OCI-LY1 (cell line): ENCODE data around the gene MYOM1.
"Not testable (repeated sequence)": the region's sequence is repeated elsewhere in the genome, so short reads cannot be mapped to it uniquely, and the experiment has no call there.

Experiments used
- H2AFZ ChIP-seq: fragments of 200-600 bp; sonication (generic), shearing (Covaris generic); 2 replicates; pipeline ENCODE4 v1.6.0; 2014; ENCODE audit warnings: antibody characterized with exemption, mild to moderate bottlenecking, low read length
- H3F3A ChIP-seq: fragments of 200-600 bp; sonication (generic), shearing (Covaris generic); 2 replicates; pipeline ENCODE4 v1.6.0; 2014; ENCODE audit warnings: mild to moderate bottlenecking, antibody characterized with exemption, low read length, moderate library complexity; ENCODE audit not compliant: insufficient read depth
- H3K27ac ChIP-seq: fragments of 200-600 bp; sonication (generic); 2 replicates; pipeline ENCODE4 v1.5.1; 2014; ENCODE audit warnings: low read length, mixed run types, mild to moderate bottlenecking, low read depth; ENCODE audit not compliant: poor library complexity, severe bottlenecking
- H3K27me3 ChIP-seq: fragments of 200-600 bp; sonication (generic); 2 replicates; pipeline ENCODE4 v1.6.0; 2014; ENCODE audit warnings: antibody characterized with exemption, mild to moderate bottlenecking, low read length, moderate library complexity; ENCODE audit not compliant: insufficient read depth
- H3K36me3 ChIP-seq: fragments of 200-600 bp; sonication (generic); 2 replicates; pipeline ENCODE4 v1.6.1; 2014; ENCODE audit warnings: mild to moderate bottlenecking, antibody characterized with exemption, low read length, moderate library complexity, mixed read lengths; ENCODE audit not compliant: insufficient read depth
- H3K4me1 ChIP-seq: fragments of 200-600 bp; sonication (generic); 2 replicates; pipeline ENCODE4 v1.5.1; 2014; ENCODE audit warnings: mild to moderate bottlenecking, low read length, moderate library complexity; ENCODE audit not compliant: insufficient read depth, severe bottlenecking
- H3K4me2 ChIP-seq: fragments of 200-600 bp; sonication (generic), shearing (Covaris generic); 2 replicates; pipeline ENCODE4 v1.6.1; 2014; ENCODE audit warnings: low read length
- H3K4me3 ChIP-seq: fragments of 200-600 bp; sonication (generic); 2 replicates; pipeline ENCODE4 v1.5.1; 2014; ENCODE audit warnings: low read length, low read depth, mild to moderate bottlenecking, mixed read lengths; ENCODE audit not compliant: poor library complexity, severe bottlenecking
- H3K79me2 ChIP-seq: fragments of 200-600 bp; shearing (Covaris generic); 2 replicates; pipeline ENCODE4 v1.6.1; 2016; ENCODE audit warnings: mixed run types, low read length, mixed read lengths; ENCODE audit not compliant: insufficient read depth
- H3K9ac ChIP-seq: fragments of 200-600 bp; sonication (generic), shearing (Covaris generic); 2 replicates; pipeline ENCODE4 v1.6.1; 2014; ENCODE audit warnings: mild to moderate bottlenecking, low read length, mixed read lengths
- H3K9me2 ChIP-seq: fragments of 200-600 bp; sonication (generic), shearing (Covaris generic); 2 replicates; pipeline ENCODE4 v1.6.1; 2014; ENCODE audit warnings: low read depth, mild to moderate bottlenecking, low read length, mixed read lengths
- H3K9me3 ChIP-seq: fragments of 200-600 bp; shearing (Covaris generic); 2 replicates; pipeline ENCODE4 v1.6.1; 2014; ENCODE audit warnings: low read length, mixed read lengths
- H4K20me1 ChIP-seq: fragments of 200-600 bp; sonication (generic), shearing (Covaris generic); 2 replicates; pipeline ENCODE4 v1.6.0; 2016; ENCODE audit warnings: mild to moderate bottlenecking, low read length; ENCODE audit not compliant: insufficient read depth
- EZH2 ChIP-seq: fragments of 200-600 bp; sonication (generic), shearing (Covaris generic); IDR thresholded peaks from 2 replicates; pipeline ENCODE4 v1.8.0; 2017; ENCODE audit warnings: borderline replicate concordance, mixed run types, mild to moderate bottlenecking, antibody characterized with exemption, low read length, moderate library complexity, mixed read lengths
- TF ChIP-seq, protein P1 (sequence below): fragments of 200-600 bp; sonication (generic), shearing (Covaris generic); IDR thresholded peaks from 2 replicates; pipeline ENCODE4 v1.5.1; 2017; ENCODE audit warnings: mild to moderate bottlenecking, antibody characterized with exemption, low read length, moderate library complexity, mixed read lengths

The MYOM1 gene

DNA sequence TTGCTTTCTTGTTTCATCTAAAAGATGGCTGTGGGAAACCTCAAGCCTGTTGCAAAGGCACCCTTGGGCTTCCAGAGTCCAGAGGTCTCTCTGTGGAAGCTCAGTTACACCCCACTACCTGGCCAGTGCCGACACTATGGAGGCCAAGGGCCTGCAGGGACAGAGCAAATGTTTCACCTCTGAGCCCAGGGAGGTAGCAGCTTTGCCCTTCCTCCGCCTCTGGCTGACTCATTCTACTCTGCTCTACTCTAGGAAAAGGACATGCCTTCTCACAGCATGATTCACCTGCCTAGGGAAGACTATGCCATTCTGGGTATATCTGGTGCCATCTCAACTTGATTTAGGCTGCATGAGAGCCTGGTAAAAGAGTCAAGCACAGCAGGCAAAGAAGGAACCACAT is 12.2 kb downstream of the MYOM1 start:
- Histone ChIP-seq H3K9me3 (0 out of 2 replicates have a peak, but pooled peaks cover 3% of the 10 kb centered on the region), H3K27ac (no peak overlapping the region), H3K4me2 (no peak overlapping the region), H3K36me3 (no peaks in the 10 kb centered on the region; the same call in 1 of the 2 replicates), H2AFZ (no peak overlapping the region), H4K20me1 (no peaks in the 10 kb centered on the region), H3K27me3 (no peaks in the 10 kb centered on the region), H3K79me2 (no peaks in the 10 kb centered on the region), H3K9ac (no peak overlapping the region), H3K4me3 (no peak overlapping the region), H3K4me1 (peaks cover 18% of the 10 kb centered on the region), H3F3A (no peaks in the 10 kb centered on the region), H3K9me2 (no peaks in the 10 kb centered on the region)
- no peak for TF ChIP-seq EZH2
- TF ChIP-seq, protein P1, sequence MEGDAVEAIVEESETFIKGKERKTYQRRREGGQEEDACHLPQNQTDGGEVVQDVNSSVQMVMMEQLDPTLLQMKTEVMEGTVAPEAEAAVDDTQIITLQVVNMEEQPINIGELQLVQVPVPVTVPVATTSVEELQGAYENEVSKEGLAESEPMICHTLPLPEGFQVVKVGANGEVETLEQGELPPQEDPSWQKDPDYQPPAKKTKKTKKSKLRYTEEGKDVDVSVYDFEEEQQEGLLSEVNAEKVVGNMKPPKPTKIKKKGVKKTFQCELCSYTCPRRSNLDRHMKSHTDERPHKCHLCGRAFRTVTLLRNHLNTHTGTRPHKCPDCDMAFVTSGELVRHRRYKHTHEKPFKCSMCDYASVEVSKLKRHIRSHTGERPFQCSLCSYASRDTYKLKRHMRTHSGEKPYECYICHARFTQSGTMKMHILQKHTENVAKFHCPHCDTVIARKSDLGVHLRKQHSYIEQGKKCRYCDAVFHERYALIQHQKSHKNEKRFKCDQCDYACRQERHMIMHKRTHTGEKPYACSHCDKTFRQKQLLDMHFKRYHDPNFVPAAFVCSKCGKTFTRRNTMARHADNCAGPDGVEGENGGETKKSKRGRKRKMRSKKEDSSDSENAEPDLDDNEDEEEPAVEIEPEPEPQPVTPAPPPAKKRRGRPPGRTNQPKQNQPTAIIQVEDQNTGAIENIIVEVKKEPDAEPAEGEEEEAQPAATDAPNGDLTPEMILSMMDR = no peak

DNA sequence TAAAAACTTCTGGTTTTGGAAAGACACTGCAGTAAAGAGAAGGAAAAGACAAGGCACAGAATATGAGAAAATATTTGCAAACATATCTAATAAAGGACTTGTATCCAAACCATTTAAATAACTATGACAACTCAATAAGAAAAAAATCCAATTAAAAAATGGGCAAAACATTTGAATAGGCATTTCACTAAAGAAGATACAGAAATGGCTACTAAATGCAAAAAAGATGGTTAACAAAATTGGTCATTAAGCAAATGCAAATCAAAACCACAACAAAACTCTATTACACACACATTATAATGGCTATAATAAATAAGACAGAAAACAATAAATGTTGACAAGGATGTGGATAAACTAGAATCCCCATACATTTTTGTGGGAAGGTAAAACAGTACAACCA is 14.5 kb downstream of the MYOM1 start:
- Histone ChIP-seq H4K20me1 (no peaks in the 10 kb centered on the region), H2AFZ (no peak overlapping the region)
- TF ChIP-seq, protein P1 = no peak
- TF ChIP-seq EZH2 = no peak

DNA sequence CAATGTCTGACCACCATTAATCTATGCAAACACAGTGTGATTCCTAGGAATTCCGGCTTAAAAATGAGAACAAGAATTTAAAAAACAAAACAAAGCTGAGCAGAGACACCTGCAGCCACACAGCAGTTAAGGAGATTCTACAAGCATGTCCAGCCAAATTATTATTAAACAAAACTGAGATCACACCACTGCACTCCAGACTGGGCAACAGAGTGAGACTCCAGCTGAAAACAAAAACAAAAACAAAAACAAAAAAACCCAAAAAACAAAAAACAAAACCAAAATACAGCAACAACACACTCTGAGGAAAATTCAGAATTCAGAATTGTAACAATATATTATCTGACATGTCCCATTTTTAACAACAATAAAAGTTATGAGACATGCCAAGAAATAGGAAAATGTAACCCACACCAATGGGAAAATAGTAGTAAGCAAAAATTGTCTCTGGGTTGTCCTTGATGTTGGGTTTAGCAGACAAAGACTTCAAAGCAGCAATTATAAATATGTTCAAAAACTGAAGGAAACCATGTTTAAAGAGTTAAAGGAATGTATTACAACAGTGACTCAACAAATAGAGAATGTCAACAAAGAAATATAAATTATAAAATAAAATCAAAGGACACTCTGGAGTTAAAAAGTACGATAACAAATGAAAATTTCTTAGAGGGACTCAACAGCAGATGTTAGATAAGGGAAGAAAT is 19.7 kb downstream of the MYOM1 start:
- no peak overlapping the region for H3K4me2 ChIP-seq

More for the DNA sequence above, 14.5 kb downstream of the MYOM1 start:
- no peak overlapping the region for H3K4me2 ChIP-seq
- no peak overlapping the region for H3K4me3 ChIP-seq
- H3K9me3 ChIP-seq = 0 out of 2 replicates have a peak, but pooled peaks cover 3% of the 10 kb centered on the region
- no peaks in the 10 kb centered on the region for H3F3A ChIP-seq
- no peak overlapping the region for H3K27ac ChIP-seq
- H3K36me3 ChIP-seq = no peaks in the 10 kb centered on the region; the same call in 1 of the 2 replicates
- H3K9me2 ChIP-seq = no peaks in the 10 kb centered on the region
- H3K79me2 ChIP-seq = no peaks in the 10 kb centered on the region
- peaks cover 5% of the 10 kb centered on the region for H3K4me1 ChIP-seq
- no peak overlapping the region for H3K9ac ChIP-seq
- no peaks in the 10 kb centered on the region for H3K27me3 ChIP-seq

DNA sequence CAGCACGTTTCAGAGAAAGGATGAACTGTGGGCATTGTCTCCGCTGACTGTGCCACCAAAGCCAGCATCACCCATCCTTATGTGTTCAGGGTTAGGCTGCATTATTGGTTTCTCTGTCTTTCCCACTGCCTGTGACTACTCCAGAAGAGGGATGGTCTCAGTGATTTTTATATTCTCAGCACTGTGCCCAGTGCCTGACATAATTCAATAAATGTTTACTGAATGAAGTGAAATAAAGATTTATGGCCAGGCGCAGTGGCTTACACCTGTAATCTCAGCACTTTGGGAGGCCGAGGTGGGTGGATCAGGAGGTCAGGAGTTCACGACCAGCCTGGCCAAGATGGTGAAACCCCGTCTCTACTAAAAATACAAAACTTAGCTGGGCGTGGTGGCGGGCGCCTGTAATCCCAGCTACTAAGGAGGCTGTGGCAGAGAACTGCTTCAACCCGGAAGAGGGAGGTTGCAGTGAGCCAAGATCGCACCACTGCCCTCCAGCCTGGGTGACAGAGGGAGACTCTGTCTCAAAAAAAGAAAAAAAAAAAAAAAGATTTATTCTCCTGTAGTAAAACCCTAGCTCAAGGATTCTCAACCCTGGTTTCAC is 21.4 kb downstream of the MYOM1 start:
- not testable (repeated sequence) for H3K27me3 ChIP-seq, H3K4me2 ChIP-seq, H3K9me2 ChIP-seq, H3K27ac ChIP-seq, H4K20me1 ChIP-seq, H3K9me3 ChIP-seq, H3K4me3 ChIP-seq, H2AFZ ChIP-seq, H3K79me2 ChIP-seq, H3K4me1 ChIP-seq, H3K9ac ChIP-seq, H3F3A ChIP-seq, H3K36me3 ChIP-seq

More for the DNA sequence above, 19.7 kb downstream of the MYOM1 start:
- Histone ChIP-seq H4K20me1 (no peaks in the 10 kb centered on the region), H3K27ac (no peak overlapping the region), H2AFZ (no peak overlapping the region), H3K27me3 (no peaks in the 10 kb centered on the region), H3K9me2 (no peaks in the 10 kb centered on the region), H3F3A (no peaks in the 10 kb centered on the region), H3K4me3 (no peak overlapping the region), H3K9ac (no peak overlapping the region), H3K9me3 (0 out of 2 replicates have a peak, but pooled peaks cover 3% of the 10 kb centered on the region), H3K4me1 (peaks cover 10% of the 10 kb centered on the region), H3K36me3 (no peaks in the 10 kb centered on the region), H3K79me2 (no peaks in the 10 kb centered on the region)
- TF ChIP-seq, protein P1 = no peak
- no peak for TF ChIP-seq EZH2
